ENCODE data around the gene CCDC69.

Gene CCDC69

GRCh38 chr5:151181818-151182523, 41.9 kb downstream of the CCDC69 start:
- peaks cover 39% of the 10 kb centered on the region for H3F3A ChIP-seq (ENCODE audit: insufficient read depth)
- H3K27ac ChIP-seq (ENCODE audit: low read depth, low read length): peak overlapping the region; percentile 41
- H3K36me3 ChIP-seq (ENCODE audit: low read length): peaks cover 45% of the 10 kb centered on the region
- no peaks in the 10 kb centered on the region for H3K9me2 ChIP-seq (replicated peaks; ENCODE audit: insufficient read depth, low read length)
- no peak overlapping the region for H3K4me2 ChIP-seq (ENCODE audit: low read depth, low read length, poor library complexity, severe bottlenecking)
- no peak overlapping the region for H3K4me3 ChIP-seq (ENCODE audit: insufficient read depth, low read length, poor library complexity, severe bottlenecking)
- no peaks in the 10 kb centered on the region for H4K20me1 ChIP-seq (ENCODE audit: low read depth, low read length)
- no peak overlapping the region for H2AFZ ChIP-seq (ENCODE audit: low read depth, low read length, severe bottlenecking)
- H3K79me2 ChIP-seq (ENCODE audit: insufficient read depth, low read length): peaks cover 4% of the 10 kb centered on the region; the same call in 1 of the 2 replicates
- TF ChIP-seq CTCF (IDR thresholded peaks at IDR 0.05; ENCODE audit: insufficient read depth, low read length, poor library complexity, severe bottlenecking) (no peak), EZH2phosphoT487 (conservative IDR thresholded peaks at IDR 0.05; ENCODE audit: low read length) (no peak)
- no peaks in the 10 kb centered on the region for H3K9me3 ChIP-seq (ENCODE audit: insufficient read depth, low read length)
- no peak overlapping the region for H3K9ac ChIP-seq (ENCODE audit: low read length)
- no peaks in the 10 kb centered on the region for H3K27me3 ChIP-seq (ENCODE audit: low read length)

- Histone ChIP-seq H3K9me2 (replicated peaks; ENCODE audit: insufficient read depth, low read length) (no peaks in the 10 kb centered on the region), H3K4me2 (ENCODE audit: low read depth, low read length, poor library complexity, severe bottlenecking) (no peak overlapping the region), H3F3A (ENCODE audit: insufficient read depth) (peaks cover 45% of the 10 kb centered on the region; the same call in 1 of the 2 replicates), H3K9ac (ENCODE audit: low read length) (no peak overlapping the region), H3K36me3 (ENCODE audit: low read length) (peaks cover 30% of the 10 kb centered on the region), H4K20me1 (ENCODE audit: low read depth, low read length) (no peaks in the 10 kb centered on the region), H3K27ac (ENCODE audit: low read depth, low read length) (peak overlapping the region; percentile 41; the same call in 1 of the 2 replicates), H2AFZ (ENCODE audit: low read depth, low read length, severe bottlenecking) (no peak overlapping the region), H3K9me3 (ENCODE audit: insufficient read depth, low read length) (no peaks in the 10 kb centered on the region), H3K4me3 (ENCODE audit: insufficient read depth, low read length, poor library complexity, severe bottlenecking) (no peak overlapping the region), H3K79me2 (ENCODE audit: insufficient read depth, low read length) (no peaks in the 10 kb centered on the region), H3K27me3 (ENCODE audit: low read length) (no peaks in the 10 kb centered on the region)
- no peak for TF ChIP-seq CTCF (IDR thresholded peaks at IDR 0.05; ENCODE audit: insufficient read depth, low read length, poor library complexity, severe bottlenecking)
- TF ChIP-seq EZH2phosphoT487 (conservative IDR thresholded peaks at IDR 0.05; ENCODE audit: low read length): no peak
Measured at GRCh38 chr5:151180291-151180690, 43.6 kb downstream of the CCDC69 start.

GRCh38 chr5:151179489-151179840, 44.4 kb downstream of the CCDC69 start:
- Histone ChIP-seq H3K9me2 (replicated peaks; ENCODE audit: insufficient read depth, low read length) (no peaks in the 10 kb centered on the region), H2AFZ (ENCODE audit: low read depth, low read length, severe bottlenecking) (no peak overlapping the region), H3K27ac (ENCODE audit: low read depth, low read length) (0 out of 2 replicates have a peak overlapping the region, but pooled peaks have one; percentile 41), H3K4me3 (ENCODE audit: insufficient read depth, low read length, poor library complexity, severe bottlenecking) (no peak overlapping the region), H3K36me3 (ENCODE audit: low read length) (peaks cover 23% of the 10 kb centered on the region), H3K79me2 (ENCODE audit: insufficient read depth, low read length) (no peaks in the 10 kb centered on the region), H4K20me1 (ENCODE audit: low read depth, low read length) (no peaks in the 10 kb centered on the region), H3K9me3 (ENCODE audit: insufficient read depth, low read length) (no peaks in the 10 kb centered on the region), H3K4me2 (ENCODE audit: low read depth, low read length, poor library complexity, severe bottlenecking) (no peak overlapping the region), H3K27me3 (ENCODE audit: low read length) (no peaks in the 10 kb centered on the region), H3F3A (ENCODE audit: insufficient read depth) (peaks cover 42% of the 10 kb centered on the region; the same call in 1 of the 2 replicates), H3K9ac (ENCODE audit: low read length) (no peak overlapping the region)
- no peak for TF ChIP-seq CTCF (IDR thresholded peaks at IDR 0.05; ENCODE audit: insufficient read depth, low read length, poor library complexity, severe bottlenecking)
- no peak for TF ChIP-seq EZH2phosphoT487 (conservative IDR thresholded peaks at IDR 0.05; ENCODE audit: low read length)
